ENCODE data around the gene CCDC63.

The CCDC63 gene

GRCh38 chr12:110888256-110888991 lies 41.6 kb downstream of the CCDC63 start:
- no peak for DNase-seq

GRCh38 chr12:110889361-110889760 lies 42.6 kb downstream of the CCDC63 start:
- DNase-seq, result no peak

GRCh38 chr12:110893956-110894355 lies 47.2 kb downstream of the CCDC63 start:
- no peak for DNase-seq

- no peak for DNase-seq
Measured at GRCh38 chr12:110896559-110896958, 49.8 kb downstream of the CCDC63 start.

GRCh38 chr12:110901401-110901800 lies 54.6 kb downstream of the CCDC63 start:
- no peak for DNase-seq

- DNase-seq, result no peak
Measured at GRCh38 chr12:110903511-110903910, 56.7 kb downstream of the CCDC63 start.

DNA sequence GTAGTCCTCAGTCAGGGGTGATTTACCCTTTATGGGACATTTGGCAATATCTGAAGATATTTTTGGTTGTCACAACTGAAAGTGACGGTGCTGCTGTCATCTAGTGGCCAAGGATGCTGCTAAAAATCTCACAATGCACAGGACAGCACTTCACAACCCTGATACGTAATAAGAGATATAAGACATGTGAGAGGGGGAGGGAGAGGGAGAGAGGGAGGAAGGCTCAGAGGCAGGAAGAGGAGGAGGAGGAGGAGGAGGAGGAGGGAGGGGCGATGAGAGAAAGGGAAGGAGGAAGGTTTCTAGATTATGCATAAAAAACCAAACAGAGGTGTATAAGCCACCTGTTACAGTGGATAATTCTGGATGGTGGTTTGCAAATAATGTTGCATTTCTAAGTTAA lies 59.3 kb downstream of the CCDC63 start:
- no peak for DNase-seq

DNA sequence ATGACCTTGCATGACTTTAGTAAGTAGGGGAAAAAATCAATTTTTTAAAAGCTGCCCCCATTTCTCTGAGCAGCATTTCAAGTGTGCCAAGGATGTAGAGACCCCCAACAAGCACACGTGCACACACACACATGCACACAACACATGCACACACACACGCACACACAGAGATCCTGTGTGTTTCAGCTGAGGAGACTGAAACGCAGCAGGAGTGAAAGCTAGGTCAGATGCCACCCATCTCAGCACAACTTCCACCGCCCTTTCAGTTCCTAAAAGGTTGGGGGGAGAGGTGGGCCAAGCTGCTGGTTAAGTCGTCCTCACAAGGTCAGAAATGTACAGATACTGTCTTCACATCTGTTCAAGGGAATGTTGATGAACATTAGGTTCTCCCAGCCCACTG lies 59.7 kb downstream of the CCDC63 start:
- DNase-seq, result no peak

- no peak for DNase-seq
Measured at GRCh38 chr12:110906985-110907384, 60.2 kb downstream of the CCDC63 start.

- DNase-seq, result no peak
Measured at GRCh38 chr12:110907583-110907982, 60.8 kb downstream of the CCDC63 start.

DNA sequence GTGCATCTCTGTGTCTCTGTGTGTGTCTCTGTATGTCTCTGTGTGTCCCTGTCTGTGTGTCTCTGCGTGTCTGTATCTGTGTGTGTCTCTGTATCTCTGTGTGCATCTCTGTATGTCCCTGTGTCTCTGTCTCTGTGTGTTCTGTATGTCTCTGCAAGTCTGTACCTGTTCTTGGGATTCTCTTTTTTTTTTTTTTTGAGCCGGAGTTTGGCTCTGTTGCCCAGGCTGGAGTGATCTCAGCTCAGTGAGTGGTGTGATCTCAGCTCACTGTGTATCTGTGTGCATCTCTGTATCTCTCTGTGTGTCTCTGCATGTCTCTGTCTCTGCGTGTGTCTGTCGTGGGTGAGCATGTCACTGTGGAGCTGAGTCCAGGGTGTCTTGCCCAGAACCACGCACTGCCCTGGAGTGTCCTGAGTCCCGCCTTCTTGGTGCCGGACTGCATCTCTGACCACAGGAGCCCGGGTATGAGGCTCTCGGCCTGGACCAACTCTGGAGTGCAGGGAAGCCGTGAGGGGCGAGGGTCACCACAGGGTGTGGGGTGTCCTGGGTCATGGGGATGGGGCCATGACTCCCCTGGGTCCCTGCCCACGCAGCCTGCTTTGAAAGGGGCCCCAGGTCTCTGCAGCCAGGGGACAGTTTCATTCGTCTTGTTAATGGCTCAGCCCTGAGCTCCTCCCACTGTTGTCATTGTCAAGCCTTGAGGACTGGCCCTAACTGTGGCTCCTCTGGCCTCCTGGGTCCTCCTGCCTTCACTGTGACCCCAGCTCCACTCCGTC lies 61.8 kb downstream of the CCDC63 start:
- DNase-seq, result no peak

DNA sequence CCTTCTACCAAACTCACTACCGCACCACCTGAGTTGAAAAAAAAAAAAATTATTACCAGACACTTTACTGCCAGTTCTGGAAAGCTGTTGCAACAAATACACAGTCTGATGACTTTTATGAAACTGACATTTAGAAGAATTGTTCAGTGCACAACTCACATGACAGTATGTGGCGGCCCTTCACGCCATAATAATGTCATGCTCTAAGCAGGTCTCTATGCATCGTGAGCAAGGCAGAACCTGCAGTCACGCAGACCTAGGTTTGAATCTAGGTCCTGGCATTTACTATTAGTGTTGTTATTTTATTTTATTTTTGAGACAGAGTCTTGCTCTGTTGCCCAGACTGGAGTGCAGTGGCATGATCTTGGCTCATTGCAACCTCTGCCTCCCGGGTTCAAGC lies 65.5 kb downstream of the CCDC63 start:
- no peak for DNase-seq

DNA sequence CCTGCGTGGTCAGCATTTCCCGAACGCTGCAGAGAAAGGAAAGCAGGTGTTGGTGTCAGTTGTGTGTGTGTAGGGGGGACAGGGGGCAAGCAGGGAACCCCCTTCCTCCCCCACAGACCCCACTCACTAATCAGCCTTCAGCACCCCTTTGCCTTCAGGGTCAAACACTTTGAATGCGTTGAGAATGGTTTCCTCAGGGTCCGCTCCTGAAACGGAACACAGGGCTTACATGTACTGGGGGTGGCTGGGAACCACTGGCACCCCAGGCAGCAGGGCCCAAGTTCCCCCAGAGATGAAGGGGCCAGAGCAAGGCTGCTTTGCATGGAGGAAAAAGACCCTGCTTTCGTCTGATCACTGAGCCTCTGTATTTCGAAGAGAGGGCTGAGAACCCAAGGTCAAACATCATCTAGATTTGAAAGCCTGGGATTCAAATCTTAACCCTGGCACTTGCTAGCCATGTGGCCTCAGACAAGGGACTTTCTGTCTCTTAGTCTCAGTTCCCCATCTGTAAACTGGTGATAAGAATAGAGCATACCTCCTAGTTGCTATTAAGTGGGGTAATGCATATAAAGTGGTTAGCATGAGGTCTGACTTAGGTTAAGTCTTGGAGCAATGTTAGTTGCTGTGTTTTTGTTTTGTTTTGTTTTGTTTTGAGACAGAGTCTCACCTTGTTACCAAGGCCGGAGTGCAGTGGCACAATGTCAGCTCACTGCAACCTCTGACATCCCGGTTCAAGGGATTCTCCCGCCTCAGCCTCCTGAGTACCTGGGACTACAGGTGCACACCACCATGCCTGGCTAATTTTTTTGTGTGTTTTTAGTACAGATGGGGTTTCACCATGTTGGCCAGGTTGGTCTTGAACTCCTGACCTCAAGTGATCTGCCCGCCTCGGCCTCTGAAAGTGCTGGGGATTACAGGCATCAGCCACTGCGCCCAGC lies 66.6 kb downstream of the CCDC63 start:
- DNase-seq, result no peak

DNA sequence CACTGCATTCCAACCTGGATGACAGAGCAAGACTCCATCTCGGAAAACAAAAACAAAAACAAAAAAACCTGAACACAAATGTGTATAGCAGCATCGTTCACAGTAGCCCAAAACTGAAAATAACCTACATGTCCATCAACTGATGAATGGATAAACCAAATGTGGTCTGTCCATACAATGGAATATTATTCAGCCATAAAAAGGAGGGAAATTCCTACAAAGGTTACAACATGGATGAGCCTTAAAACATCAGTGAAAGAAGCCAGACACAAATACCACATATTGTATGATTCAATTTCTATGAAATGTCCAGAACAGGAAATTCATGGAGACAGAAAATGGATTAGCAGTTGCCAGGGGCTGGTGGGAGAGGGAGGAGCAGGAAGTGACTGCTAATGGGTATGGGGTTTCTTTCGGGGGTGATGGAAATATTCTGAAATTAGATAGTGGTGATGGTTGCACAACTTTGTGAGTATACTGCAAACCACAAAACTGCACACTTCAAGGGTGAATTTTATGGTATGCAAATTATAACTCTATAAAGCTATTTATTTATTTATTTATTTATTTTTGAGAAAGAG lies 69.6 kb downstream of the CCDC63 start:
- DNase-seq, result no peak

- DNase-seq, result no peak
Measured at GRCh38 chr12:110917467-110917866, 70.7 kb downstream of the CCDC63 start.

DNA sequence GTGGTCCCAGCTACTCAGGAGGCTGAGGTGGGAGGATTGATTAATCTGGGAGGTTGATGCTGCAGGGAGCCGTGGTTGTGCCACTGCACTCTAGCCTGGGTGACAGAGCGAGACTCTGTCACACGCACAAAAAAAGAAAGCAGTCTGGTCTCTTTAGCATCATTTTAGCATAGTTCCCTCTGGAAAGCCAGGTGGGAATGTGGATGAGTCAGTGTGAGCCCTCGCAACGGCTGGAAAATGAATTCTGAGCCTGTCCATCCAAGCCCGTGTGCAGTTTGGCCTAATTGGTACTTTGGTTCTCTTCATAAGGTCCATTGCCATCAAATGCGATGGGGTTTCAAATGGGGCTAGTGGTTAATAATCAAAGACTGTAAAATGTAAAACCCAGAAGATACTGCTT lies 71.2 kb downstream of the CCDC63 start:
- DNase-seq, result no peak

DNA sequence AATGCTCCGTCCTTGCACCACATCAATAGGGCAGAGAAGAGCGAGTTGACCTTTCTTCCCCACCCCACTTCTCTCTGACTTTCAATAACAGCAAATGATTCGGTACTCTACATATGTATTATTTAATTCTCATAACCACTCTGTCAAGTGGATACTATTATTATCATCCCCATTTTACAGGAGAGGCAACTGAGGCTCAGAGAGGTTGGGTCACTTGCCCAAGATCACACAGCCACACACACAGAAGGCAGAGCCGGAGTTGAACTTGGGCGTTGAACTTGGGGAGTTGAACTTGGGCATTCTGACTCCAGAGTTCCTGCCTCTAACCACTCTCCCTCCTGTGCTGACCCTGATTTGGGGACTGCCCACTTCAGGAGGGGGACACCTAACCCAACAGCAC lies 72.9 kb downstream of the CCDC63 start:
- no peak for DNase-seq

GRCh38 chr12:110920324-110920910 lies 73.6 kb downstream of the CCDC63 start, which contains the start of gene MYL2:
Gene MYL2, minus strand, starts transcription at chr12:110920579. Its CDS starts 50 bp downstream, at chr12:110920529.
- DNase-seq, result no peak

GRCh38 chr12:110921262-110921661 lies 74.5 kb downstream of the CCDC63 start:
- DNase-seq, result no peak

DNA sequence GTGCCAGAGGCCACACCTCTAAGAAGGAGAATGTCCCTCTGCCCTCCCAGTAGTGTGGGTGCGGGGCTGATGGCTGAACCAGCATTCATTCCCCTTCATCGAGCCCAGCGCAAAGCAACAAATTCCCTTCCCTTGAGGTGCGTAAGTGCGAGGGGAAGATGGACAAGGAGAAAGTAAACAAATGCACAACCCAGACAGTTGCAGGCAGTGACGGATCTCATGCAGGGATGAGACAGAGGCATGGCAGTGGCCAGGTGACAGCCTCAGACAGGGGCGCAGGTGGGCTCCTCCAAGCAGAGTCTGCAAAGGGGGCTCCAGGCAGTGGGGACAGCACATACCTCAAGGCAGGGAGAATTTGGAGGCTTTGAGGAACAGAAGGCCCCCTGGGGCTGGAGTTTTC lies 75.9 kb downstream of the CCDC63 start:
- no peak for DNase-seq

DNA sequence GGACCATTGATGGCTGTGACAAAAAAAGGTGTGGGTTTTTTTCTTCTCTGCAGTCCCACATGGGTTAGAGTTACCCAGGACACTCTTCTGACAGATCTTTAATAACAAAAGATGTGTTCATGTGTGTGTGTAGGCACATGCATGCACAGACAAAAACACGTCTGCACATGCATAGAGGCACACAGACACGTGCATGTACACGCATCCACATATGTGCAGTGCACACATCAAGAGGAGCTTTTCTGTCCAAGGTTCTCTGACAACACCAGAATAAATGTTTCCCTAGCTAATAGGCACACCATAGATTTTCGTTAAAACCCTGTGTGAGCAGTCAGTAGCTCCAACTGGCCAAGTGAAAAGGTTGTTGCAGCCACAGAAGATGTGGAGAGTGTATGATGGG lies 76.4 kb downstream of the CCDC63 start:
- DNase-seq, result no peak

GRCh38 chr12:110923692-110924334 lies 77.0 kb downstream of the CCDC63 start:
- no peak for DNase-seq
